Stimulated activated CD8-positive, alpha-beta memory T cell treated with anti-CD3 and anti-CD28 coated beads, Interleukin-12 subunit alpha, Interleukin-12 subunit beta, amount 100 ng/mL, for 1 hour (primary cell): ENCODE measurements around the gene CLOCK.

Experiments
- DNase-seq: peaks from one replicate; pipeline ENCODE4 v3.0.0-alpha.2; 2020; ENCODE audit warnings: low read depth

The CLOCK gene

DNA sequence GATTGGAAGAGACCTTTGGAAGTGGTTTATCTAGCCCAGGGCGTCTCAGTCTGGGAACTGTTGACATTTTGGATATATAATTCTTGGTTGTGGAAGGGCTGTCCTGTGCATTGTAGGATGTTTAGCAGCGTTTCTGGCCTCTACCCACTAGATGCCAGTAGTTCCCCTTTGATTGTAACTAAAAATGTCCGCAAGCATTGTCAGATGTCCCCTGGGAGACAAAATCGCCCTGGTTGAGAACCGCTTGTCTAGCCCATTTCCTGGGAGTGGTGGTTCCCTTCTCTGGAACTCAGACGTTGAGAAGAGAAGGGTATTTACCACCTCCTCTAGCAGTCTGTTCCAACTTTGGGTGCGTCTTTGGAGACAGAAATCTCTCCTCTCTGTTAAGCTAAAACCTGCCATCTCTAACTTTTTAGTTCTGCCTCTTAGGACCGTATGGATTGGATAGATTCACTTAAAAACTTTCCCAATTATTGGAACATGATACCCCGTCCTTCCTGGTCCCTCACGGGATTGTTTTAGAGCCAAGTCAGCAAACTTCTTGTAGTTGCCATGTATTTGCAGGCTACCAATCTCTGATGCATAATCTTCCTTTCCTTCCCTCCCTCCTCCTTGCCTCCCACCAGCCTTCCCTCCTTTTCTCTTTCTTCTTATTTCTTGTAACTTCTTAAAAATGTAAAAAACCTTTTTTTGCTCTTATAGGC lies 137.1 kb downstream of the CLOCK start:
- no peak for DNase-seq

- no peak for DNase-seq
Observed at GRCh38 chr4:55407764-55408163, 138.9 kb downstream of the CLOCK start.

DNA sequence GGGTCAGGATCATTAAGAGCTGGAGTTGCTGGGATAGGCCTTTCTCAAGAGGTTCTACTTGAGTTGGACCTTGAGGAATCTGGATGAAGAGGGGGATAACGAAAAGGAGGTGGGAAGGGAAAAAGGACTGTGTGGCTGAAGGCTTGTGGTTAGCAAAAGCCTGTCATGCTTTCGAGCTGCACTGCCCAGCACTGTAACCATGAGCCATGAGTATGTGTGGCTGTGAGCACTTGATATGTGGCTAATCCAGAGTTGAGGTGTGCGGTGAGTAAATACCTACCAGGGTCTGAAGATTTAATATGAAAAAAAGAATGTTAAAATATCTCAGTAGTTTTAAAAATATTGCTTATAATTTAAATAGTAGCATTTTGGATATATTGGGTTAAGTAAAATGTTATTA lies 139.6 kb downstream of the CLOCK start:
- DNase-seq = no peak

- no peak for DNase-seq
Observed at GRCh38 chr4:55406545-55406944, 140.2 kb downstream of the CLOCK start.

- DNase-seq = no peak
Observed at GRCh38 chr4:55405073-55405472, 141.6 kb downstream of the CLOCK start.

- no peak for DNase-seq
Observed at GRCh38 chr4:55399581-55399980, 147.1 kb downstream of the CLOCK start.

- no peak for DNase-seq
Observed at GRCh38 chr4:55398966-55399365, 147.7 kb downstream of the CLOCK start.

DNA sequence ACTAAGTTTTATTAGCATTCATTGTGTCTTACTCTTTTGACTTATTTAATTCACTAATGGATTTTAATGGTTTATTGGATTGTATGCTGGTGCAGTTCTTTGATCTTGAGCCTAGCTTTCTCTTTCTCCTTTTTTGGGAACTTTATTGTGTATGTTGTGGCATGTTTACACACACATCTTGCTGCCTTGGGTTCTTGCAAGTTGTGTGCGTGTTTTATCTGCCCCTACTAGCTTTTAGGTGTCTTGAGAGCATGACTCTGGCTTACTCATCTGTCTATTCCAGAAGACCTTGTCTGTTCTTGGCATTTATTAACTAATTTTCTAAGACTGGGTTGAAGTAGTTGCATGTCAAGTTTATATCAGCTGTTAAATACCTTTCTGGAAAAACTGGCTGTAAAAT lies 148.2 kb downstream of the CLOCK start:
- no peak for DNase-seq

DNA sequence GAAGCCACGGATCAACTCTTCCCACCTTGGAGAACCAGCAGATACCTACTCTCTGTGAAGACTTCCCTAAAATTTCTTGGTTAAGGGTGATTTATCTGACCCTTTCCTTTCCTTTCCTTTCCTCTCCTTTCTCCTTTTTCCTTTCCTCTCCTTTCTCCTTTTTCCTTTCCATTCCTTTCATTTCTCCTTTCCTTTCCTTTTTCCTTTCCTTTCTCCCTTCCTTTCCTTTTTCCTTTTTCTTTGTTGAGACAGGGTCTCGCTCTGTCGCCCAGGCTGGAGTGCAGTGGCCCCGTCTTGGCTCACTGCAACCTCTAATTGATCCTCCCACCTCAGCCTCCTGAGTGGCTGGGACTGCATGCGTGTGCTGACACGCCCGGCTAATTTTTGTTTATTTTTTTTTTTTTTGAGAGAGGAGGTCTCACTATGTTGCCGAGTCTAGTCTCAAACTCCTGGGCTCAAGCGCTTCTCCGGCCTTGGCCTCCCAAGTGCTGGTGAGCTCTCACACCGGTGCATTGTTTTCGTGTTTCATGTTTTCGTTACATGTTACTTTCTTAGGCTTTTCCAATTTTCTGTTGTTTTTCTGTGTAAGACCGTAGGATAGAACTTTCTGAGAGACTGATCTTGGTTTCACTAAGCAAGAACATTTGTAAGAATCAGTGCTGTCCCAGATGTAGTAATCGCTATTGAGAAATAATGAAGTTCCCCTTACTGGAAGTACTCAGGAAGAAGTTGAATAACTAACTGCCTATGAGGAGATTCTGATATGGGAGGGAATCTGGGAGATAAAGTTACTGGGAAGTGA lies 149.0 kb downstream of the CLOCK start:
- no peak for DNase-seq

- no peak for DNase-seq
Observed at GRCh38 chr4:55397126-55397436, 149.6 kb downstream of the CLOCK start.

DNA sequence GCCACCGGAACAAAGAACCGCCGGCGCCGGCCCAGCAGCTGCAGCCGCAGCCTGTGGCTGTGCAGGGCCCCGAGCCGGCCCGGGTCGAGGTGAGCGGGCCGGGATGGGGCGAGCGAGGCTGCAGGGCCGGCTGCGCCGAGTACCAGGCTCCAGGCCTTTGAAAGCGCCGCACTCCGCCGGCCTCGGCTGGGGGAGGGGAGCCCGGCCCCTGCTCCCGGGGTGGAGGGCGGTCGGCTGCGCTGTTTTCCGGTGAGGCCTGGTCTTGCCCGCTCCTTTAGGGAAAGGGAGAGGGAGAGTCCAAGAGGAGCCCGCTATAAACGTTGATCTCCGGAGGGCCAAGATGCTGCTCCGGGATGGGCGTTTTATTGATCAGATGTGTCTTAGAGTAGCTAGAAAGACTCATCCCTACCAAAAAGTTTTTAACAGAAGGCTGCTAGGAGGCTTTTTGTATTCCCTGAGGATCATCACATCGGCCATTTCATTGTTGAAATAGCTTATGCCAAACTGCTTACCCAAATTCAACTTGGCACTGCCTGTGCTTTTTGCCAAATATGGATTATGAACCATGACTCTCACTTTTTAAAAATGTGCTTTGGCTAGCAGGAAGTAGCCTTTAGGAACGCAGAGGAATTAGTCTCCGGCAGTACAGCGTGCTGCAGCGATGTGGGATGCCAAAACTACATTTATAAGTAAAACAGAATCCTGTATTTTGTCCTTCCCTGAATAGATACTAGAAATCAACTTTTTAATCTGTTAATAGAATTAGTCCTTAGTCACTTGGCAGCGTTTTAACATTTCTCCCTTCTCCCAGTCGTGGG lies 150.2 kb downstream of the CLOCK start:
- DNase-seq = no peak

- DNase-seq = peak; percentile 77
Observed at GRCh38 chr4:55395529-55396307, 151.0 kb downstream of the CLOCK start, which contains the start of gene TMEM165. TSS of gene TMEM165 (plus strand) at chr4:55395957. CDS start at chr4:55396190, 233 bp downstream.

GRCh38 chr4:55395218-55395528 lies 151.5 kb downstream of the CLOCK start:
- no peak for DNase-seq

- DNase-seq = no peak
Observed at GRCh38 chr4:55393461-55394320, 153.0 kb downstream of the CLOCK start.

DNA sequence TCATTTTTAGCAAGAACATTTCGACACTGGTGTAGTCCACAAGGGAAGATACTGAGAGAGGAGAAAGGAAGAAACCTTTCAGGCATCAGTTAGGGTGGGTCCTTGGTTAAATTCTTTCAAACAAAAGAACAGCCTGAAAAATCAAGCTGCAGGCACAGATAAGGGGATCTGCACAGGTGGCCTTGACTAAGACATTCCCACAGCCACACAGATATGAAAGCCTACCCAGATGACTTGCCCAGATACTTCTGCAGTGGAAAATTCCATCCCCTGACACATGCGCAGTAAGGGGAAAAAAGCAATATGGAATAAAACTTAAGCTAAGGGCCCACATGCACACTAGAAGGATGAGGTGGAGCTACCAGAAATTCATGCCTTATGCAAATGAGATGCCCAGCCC lies 159.9 kb downstream of the CLOCK start:
- DNase-seq = no peak

DNA sequence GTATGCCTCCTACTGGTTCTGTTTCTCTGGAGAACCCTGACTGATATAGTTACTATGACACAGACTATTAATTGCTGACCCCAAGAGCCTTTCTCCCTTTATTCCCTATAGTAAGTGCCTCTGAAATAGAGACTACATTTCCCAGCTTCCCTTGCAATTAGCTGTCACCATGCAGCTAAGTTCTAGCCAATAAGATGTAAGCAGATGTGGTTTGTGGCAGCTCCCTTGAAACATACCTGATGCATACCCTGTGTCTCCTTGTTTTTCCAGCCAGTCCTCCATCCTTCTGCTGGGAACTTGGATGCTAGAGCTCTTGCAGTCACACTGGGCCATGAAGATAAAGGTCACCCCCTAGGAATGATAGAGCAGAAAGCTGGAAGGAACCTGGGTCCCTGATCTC lies 160.6 kb downstream of the CLOCK start:
- DNase-seq = no peak

- no peak for DNase-seq
Observed at GRCh38 chr4:55385201-55385649, 161.5 kb downstream of the CLOCK start.

GRCh38 chr4:55382488-55383003 lies 164.2 kb downstream of the CLOCK start:
- no peak for DNase-seq

DNA sequence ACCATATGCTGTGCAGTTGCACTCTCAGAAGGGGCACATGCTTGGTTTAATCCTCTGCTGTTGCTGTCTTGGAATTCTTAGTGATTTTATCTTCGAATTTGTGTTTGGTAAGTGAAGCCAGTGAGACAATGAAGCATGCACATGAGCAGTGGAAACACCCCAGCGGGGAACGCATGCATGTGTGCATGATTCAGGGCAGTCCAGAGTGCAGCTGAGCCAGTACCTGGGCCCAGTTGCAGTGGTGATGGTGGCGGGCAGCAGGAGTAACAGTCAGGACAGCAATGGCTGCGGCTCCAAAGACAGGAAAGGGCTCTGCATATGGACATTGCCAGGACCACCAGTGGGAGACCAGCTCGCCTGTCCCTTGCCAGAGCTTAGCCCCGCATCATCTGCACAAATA lies 165.2 kb downstream of the CLOCK start:
- DNase-seq = no peak

- no peak for DNase-seq
Observed at GRCh38 chr4:55380576-55380975, 166.1 kb downstream of the CLOCK start.
